Measurements from ENCODE around the gene ST3GAL4.

The ST3GAL4 gene

DNA sequence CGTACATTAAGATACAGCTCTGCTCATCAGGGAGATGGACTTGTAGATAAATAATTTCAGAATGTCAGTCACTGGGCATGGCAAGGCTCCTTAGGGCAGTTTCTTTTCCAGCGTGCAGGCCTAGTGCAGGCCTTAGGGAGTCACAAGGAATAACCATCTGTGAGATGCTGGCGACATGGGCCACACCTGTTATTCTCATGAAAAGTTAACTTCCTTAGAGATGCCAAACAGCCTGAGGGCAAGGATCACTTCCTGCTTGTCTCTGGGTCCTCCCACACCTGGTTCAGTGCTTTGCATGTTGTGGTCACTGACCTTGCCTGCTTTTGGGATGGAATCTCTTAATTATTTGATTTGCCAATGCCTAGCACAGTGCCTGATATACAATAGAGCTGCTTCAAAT is 70.6 kb downstream of the ST3GAL4 start:
- TF ChIP-seq, protein P1, sequence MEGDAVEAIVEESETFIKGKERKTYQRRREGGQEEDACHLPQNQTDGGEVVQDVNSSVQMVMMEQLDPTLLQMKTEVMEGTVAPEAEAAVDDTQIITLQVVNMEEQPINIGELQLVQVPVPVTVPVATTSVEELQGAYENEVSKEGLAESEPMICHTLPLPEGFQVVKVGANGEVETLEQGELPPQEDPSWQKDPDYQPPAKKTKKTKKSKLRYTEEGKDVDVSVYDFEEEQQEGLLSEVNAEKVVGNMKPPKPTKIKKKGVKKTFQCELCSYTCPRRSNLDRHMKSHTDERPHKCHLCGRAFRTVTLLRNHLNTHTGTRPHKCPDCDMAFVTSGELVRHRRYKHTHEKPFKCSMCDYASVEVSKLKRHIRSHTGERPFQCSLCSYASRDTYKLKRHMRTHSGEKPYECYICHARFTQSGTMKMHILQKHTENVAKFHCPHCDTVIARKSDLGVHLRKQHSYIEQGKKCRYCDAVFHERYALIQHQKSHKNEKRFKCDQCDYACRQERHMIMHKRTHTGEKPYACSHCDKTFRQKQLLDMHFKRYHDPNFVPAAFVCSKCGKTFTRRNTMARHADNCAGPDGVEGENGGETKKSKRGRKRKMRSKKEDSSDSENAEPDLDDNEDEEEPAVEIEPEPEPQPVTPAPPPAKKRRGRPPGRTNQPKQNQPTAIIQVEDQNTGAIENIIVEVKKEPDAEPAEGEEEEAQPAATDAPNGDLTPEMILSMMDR (IDR thresholded peaks at IDR 0.05): no peak

DNA sequence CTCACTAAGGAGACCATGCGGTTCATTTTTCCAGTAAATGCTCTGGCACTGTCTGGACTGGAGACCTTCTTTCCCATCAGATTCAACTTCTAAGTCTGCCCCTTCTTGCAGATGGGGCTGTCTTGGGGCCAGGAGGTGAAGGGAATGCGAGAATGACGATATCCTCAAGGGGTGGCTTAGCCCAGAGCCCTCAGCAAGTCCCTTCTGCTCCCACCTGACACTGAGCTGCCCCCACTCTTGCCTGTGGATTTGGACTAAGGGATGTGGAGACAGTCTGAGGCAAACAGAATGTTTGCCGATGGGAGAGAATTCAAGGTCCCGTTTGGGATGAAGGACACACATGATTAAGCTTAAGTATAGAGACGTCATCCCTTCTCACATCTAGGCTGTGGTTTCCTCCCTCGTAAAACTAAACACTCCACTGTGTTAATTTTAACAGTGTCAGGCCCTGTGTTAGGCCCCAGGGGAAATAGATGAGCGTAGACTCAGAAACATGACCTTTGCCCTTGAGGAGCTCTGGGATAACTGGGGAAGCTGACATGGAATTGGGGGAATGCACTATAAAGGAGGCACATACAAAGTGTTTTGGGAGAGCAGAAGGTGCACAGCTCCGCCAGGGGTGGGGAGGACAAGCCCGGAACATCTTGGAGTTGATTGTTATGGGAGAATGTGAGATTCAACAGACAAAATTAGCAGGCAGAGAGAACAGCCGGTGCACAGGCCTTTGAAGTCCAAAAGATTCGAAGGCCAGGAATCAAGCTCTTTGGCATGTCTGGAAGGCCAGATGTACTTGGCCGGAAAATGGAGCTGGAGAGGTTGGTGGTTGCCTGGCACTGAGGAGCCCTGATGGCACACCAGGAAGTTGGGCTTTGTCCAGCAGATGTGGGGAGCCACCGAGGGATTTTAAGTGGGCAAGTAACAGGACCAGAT is 71.6 kb downstream of the ST3GAL4 start:
- TF ChIP-seq, protein P1 (IDR thresholded peaks at IDR 0.05): no peak

DNA sequence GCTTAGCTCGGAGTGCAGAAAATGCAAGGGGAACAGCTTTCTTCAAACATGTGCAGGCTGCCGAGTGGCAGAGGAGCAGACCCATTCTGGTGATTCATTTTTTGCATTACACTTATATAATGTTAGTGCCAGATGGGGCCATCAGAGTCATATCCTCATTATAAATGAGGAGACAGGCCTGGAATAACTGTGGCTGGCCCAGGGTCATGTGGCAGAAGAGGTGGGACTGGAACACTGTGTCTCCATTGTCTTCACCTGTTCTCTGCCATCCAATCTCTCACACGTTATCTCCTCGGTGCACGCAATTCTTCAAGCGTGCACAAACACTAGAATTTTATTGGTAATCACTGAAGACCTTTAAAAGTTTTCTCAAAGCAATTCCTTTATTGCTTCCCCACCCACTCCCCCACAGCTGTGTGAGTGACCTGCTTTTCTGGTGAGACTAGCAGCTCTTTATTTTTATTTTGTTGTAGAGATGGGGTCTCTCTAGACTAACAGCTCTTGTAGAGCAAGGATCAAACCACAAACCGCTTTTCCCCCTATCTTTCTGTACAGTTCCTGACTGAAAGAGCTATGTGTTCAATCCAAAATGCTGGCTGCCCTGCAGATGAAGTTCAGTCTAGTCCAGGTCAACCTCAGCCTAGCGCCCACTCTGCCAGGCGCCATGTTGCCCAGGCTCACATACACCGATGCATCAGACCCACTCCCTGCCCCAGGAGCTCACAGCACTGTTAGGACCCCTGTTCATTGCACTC is 75.3 kb downstream of the ST3GAL4 start:
- TF ChIP-seq, protein P1 (IDR thresholded peaks at IDR 0.05): no peak

DNA sequence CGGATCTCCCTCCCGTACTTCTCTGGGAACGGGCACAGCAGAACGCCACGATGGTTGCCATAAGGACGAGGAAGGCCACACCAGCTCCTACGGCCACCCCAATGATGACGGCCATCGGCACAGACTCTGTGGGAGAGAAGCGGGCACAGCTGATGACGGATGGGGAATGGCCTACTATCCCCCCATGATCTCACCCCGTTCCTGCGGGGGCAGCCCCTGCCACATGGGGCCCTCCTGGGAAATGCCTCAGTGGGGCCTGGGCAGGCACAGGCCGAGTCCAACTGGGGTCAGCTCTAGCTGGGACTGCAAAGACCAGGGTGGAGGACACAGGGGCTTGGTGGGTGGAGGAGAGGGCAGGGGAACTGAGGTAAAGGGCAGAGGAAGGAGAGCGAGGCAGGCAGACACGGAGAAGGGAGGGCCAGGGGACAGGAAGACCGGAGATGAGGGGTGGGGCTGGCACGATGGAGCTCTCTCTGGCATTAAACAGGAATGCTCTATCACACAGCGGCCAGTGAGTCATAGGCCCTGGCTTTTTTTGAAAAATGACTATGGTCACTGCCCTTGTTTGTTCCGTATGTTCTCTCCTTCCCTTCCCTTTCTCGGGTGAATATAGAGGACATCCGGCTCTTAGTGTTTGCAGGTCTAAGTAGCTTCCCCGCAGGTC is 76.0 kb downstream of the ST3GAL4 start:
- TF ChIP-seq, protein P1 (IDR thresholded peaks at IDR 0.05): no peak

DNA sequence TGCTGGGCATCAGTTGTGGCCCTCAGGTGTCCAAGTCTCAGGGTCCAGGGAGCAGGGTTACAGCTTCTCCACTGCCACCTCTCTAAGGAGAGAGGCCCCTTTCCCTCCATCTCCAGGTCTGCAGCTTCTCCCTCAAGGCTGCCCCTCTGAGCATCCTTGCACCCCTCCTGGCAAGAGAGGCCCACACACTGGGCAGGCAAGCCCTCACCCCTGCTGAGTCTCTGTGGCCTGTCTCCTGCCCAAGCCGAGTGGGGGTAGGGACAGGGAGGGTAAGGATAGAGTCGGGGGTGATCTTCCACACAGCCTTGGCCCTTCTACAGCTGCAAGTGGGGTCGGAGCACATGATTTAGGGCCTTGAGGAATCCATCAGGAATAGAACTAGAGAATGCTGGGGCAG is 76.6 kb downstream of the ST3GAL4 start:
- TF ChIP-seq, protein P1 (IDR thresholded peaks at IDR 0.05): no peak

DNA sequence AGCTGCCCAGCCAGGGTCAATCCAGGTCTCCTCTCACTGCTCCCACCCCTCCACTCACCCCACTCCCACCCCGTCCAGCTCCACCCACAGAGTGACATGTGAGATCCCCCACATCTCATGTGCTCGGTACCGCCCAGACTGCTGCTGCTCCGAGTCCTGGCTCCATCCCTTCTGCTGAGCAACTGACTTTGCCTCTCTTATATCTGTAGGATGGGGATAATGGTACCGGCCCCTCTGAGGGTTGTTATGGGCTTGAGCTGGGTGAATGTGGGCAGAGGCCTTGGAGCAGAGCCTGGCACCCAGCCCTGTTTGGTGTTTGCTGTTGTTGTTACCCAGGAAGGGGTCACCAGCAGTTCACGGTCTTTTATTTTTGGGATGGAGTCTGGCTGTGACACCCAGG is 77.0 kb downstream of the ST3GAL4 start:
- TF ChIP-seq, protein P1 (IDR thresholded peaks at IDR 0.05): no peak

DNA sequence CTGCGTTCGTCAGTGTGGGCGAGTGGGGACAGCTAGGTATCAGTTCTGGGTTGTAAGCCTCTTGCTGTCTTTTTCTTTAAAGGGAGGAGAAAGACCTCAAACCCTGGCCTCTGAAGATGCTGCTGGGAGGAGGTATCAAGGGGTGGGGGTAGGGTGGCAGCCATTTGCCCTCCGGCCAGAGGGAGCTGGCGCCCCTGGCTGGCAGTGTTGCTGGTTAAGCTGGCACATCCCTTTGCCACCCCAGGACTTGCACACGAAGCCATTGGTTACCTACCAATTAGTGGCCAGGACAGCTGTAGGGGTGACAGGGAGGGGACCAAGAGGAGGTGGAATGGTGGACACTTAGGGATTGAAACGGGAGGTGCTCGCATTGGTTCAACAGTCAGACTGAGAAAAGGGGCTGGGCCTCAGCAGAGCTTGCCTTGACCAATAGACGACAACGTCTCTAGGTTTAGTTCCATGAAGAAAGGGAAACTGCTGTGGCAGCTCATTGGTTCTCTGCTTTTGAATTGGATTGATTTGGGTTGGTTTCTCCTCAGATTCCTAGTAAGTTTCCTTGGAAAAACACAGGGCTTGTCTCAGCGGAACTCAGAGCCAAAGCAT is 77.9 kb downstream of the ST3GAL4 start:
- TF ChIP-seq, protein P1 (IDR thresholded peaks at IDR 0.05): no peak

All from LNCAP (cell line).